Neural crest cell (in vitro differentiated cells): Measurements from ENCODE around the gene ENTPD1. TPM values are rescaled to one million over a fixed set of nuclear protein-coding genes. Genes with fewer than 3 reads are reported as not detected.

ENCODE experiments used
- DNase-seq: peaks from one replicate; pipeline ENCODE4 v3.0.0; 2021; ENCODE audit warnings: low read depth, mixed read lengths, low spot score
- H3K27ac Mint-ChIP-seq: one replicate; pipeline ENCODE4 v1.8.0; 2021; ENCODE audit warnings: mild to moderate bottlenecking, mixed read lengths; ENCODE audit not compliant: unreplicated experiment
- H3K27me3 Mint-ChIP-seq: 2 replicates; pipeline ENCODE4 v1.8.0; 2021; ENCODE audit warnings: low read depth, mild to moderate bottlenecking, mixed read lengths
- H3K36me3 Mint-ChIP-seq: 2 replicates; pipeline ENCODE4 v1.8.0; 2021; ENCODE audit warnings: low read depth, mild to moderate bottlenecking, mixed read lengths
- H3K4me1 Mint-ChIP-seq: 2 replicates; pipeline ENCODE4 v1.8.0; 2021; ENCODE audit warnings: mixed read lengths
- H3K4me3 Mint-ChIP-seq: one replicate; pipeline ENCODE4 v1.8.0; 2021; ENCODE audit warnings: mild to moderate bottlenecking, mixed read lengths
- H3K9me3 Mint-ChIP-seq: 2 replicates; pipeline ENCODE4 v1.8.0; 2021; ENCODE audit warnings: mixed read lengths
- CTCF ChIP-seq: fragments of 200-600 bp; sonication (generic); conservative IDR thresholded peaks from 2 replicates; pipeline ENCODE4 v1.5.0; 2021; ENCODE audit warnings: antibody characterized with exemption, mild to moderate bottlenecking
- total RNA-seq: library from RNA; stranded (reverse); gene quantifications from 2 replicates; pipeline ENCODE4 v1.2.1, GENCODE V29; 2021

The ENTPD1 gene
- total RNA-seq, 1 donor from 2014 or later: 0.37 TPM

DNA sequence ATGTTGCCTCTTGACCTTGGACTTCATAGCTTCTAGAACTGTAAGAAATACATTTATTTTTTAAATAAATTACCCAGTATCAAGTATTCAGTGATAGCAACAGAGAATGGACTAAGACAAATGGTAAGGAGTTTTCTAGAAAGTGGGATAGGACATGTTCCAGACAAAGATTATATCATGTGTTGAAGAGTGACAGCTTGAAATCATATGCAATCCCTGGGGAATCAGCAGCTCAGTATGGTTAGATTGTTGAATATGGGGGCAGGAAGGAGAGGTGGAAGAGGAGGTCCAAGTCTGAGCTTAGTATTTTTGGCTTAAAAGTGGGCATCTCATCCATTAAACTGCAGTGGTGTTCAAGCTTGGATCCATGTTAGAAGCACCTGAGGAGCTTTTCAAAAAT is 74.1 kb downstream of the ENTPD1 start:
- Mint-ChIP-seq H3K9me3 (no peaks in the 10 kb centered on the region), H3K36me3 (no peaks in the 10 kb centered on the region), H3K27ac (no peak overlapping the region), H3K27me3 (no peaks in the 10 kb centered on the region), H3K4me1 (no peaks in the 10 kb centered on the region), H3K4me3 (no peak overlapping the region)
- TF ChIP-seq CTCF: no peak
- DNase-seq: no peak

GRCh38 chr10:95831076-95831475 is 75.1 kb downstream of the ENTPD1 start:
- no peak overlapping the region for H3K27ac Mint-ChIP-seq
- H3K27me3 Mint-ChIP-seq: no peaks in the 10 kb centered on the region

GRCh38 chr10:95831515-95831914 is 75.6 kb downstream of the ENTPD1 start:
- Mint-ChIP-seq H3K4me3 (no peak overlapping the region), H3K9me3 (no peaks in the 10 kb centered on the region), H3K36me3 (no peaks in the 10 kb centered on the region), H3K4me1 (no peaks in the 10 kb centered on the region), H3K27me3 (no peaks in the 10 kb centered on the region), H3K27ac (no peak overlapping the region)
- TF ChIP-seq CTCF: no peak
- DNase-seq: no peak

More at GRCh38 chr10:95831076-95831475, 75.1 kb downstream of the ENTPD1 start:
- Mint-ChIP-seq H3K4me1 (no peaks in the 10 kb centered on the region), H3K4me3 (no peak overlapping the region), H3K9me3 (no peaks in the 10 kb centered on the region), H3K36me3 (no peaks in the 10 kb centered on the region)
- TF ChIP-seq CTCF: no peak
- DNase-seq: no peak

DNA sequence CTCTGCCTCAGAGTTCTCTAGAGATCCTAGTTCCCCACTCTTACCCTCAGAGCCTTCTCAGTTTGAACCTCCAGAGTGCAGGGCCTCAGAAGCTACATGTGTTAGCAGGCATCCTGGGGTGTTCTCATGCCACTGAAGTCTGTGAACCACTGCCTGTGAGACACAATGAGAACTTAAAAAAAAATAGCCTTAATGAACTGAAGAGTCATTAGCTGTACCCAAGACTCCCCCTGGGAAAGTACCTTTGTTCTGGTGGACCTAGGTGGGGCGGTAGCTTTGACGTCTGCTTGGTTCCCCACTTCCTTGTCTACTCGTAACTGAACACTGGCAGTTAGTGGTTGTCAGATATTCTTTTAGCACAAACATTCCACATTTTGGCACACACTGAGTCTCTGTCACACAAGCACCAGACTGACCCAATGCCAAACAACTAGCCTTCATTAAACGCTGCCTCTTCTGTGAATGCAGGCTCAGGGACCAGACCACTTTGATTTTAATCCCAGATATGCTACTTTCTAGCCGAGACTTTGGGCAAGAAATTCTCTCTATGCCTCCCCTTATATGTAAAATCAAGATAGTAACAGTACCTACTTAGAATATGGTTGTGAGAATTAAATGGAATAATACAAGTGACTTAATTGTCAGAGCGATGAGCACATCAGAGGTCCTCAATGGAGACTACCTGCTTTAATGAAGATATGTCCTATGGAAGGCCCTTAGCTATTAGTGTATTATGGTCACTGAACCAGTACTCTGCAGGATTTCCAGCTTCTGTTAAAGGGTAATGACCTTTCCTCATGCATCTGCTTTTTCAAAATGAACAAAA is 76.5 kb downstream of the ENTPD1 start:
- no peak for TF ChIP-seq CTCF
- Mint-ChIP-seq H3K27me3 (no peaks in the 10 kb centered on the region), H3K36me3 (no peaks in the 10 kb centered on the region), H3K4me3 (no peak overlapping the region), H3K27ac (peak overlapping the region; percentile 51), H3K9me3 (no peaks in the 10 kb centered on the region), H3K4me1 (no peaks in the 10 kb centered on the region)
- DNase-seq: no peak

- Mint-ChIP-seq H3K27me3 (no peaks in the 10 kb centered on the region), H3K27ac (no peak overlapping the region), H3K4me1 (no peaks in the 10 kb centered on the region), H3K4me3 (no peak overlapping the region), H3K9me3 (no peaks in the 10 kb centered on the region), H3K36me3 (no peaks in the 10 kb centered on the region)
- DNase-seq: no peak
- TF ChIP-seq CTCF: no peak
These were observed 77.2 kb downstream of the ENTPD1 start for GRCh38 chr10:95833042-95833610.
